ENCODE data around the gene TNFAIP2. TPM values are rescaled to one million over a fixed set of nuclear protein-coding genes. Genes with fewer than 3 reads are reported as not detected.

TNFAIP2 gene
- total and polyA plus RNA-seq, 9 of the 15 experiments (the other 6 are each of a cell fraction or from before 2014, with no cell fraction given), result 22.6 to 68.6 (median 44.6) TPM

DNA sequence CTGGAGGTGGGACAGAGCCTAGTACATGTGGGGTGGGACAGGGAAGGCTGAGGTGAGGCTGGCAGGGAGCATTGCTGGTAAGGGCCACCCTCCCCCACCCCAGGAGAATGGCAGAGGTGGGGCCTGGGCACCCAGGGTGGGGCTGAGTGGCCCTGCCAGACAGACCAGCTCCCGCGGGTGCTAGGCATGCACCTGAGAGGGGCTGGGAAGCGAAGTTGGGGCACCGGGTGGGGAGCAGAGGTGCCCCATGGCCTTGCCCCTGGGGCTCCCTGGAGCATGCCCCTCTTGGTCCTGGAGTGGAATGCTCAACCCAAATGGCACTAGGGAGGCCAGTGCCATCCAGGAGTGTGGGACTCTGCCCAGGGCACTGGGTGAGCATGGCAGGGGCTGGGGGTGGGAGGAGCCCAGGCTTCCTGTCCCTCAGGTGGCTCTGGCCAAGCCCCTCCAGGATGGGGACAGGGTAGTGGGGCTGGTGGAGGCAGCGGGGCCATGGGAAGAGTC is 1.3 kb downstream of the TNFAIP2 start:
- Histone ChIP-seq H4K20me1 (replicated peaks; ENCODE audit: control insufficient read depth, insufficient read depth, low read length) (no peaks in the 10 kb centered on the region), H3K27ac (ENCODE audit: extremely low read depth, low read depth, low read length) (no peak overlapping the region), H3K9me1 (ENCODE audit: control insufficient read depth, insufficient read depth, low read length) (no peaks in the 10 kb centered on the region), H2AFZ (ENCODE audit: low read depth, low read length) (no peak overlapping the region), H3K27me3 (ENCODE audit: control insufficient read depth in 2 of 2, insufficient read depth in 2 of 2, low read length in 2 of 2) (no peaks in the 10 kb centered on the region), H3K4me1 (replicated peaks in 1 of 2; ENCODE audit: control insufficient read depth in 2 of 2, insufficient read depth in 2 of 2, low read length in 2 of 2) (peaks cover 14 to 85% of the 10 kb centered on the region in 2 experiments), H3K9me3 (replicated peaks; ENCODE audit: control insufficient read depth, insufficient read depth, low read depth, low read length) (no peaks in the 10 kb centered on the region), H3K9ac (ENCODE audit: insufficient read depth in 1 of 2, low read depth in 2 of 2, low read length in 2 of 2) (peak overlapping the region in 1 of 2 experiments; percentile 94; a peak in 3 of 4 replicates), H3K4me3 (no peak overlapping the region; the same call in 1 of the 2 replicates), H3K79me2 (ENCODE audit: control insufficient read depth, insufficient read depth, low read length) (peaks cover 21% of the 10 kb centered on the region), H3K4me2 (ENCODE audit: insufficient read depth, low read length) (peak overlapping the region; percentile 72; the same call in 1 of the 2 replicates), H3K36me3 (ENCODE audit: control insufficient read depth, insufficient read depth, low read length) (peaks cover 24% of the 10 kb centered on the region; the same call in 1 of the 3 replicates)
- intact Hi-C loops (cut with micrococcal nuclease), result no loop called here
- ChIA-PET CTCF (ENCODE audit: low intra/inter-chr PET ratio) (no interaction called here), POLR2A (interaction anchor here (0.6 kb wide), 1 partner anchor 167 kb away, joined by 3 read pairs; no protein-coding TSS in a partner anchor)
- in situ Hi-C loops (cut with MboI), result no loop called here
- BruUV-seq (replicated peaks), result no TSS peak
- no peak for ATAC-seq
- FAIRE-seq, result no peak
- TF ChIP-seq SMARCE1 (IDR thresholded peaks at IDR 0.05), result no peak
- TF ChIP-seq POLR2G (IDR thresholded peaks at IDR 0.05; ENCODE audit: low read depth, low read length), result 0 out of 2 replicates have a peak, but pooled peaks have one; percentile 5
- TF ChIP-seq NR1H2 (CRISPR knock-in tag; IDR thresholded peaks at IDR 0.05), result no peak
- no CpG with 5 or more reads among the region's 5 CpGs for WGBS (ENCODE audit: insufficient coverage, low coverage, missing lambda C conversion rate)
- DNase-seq (ENCODE audit: extremely low read depth in 1 of 4, low spot score in 3 of 4), result no peak

All from K562 (cell line).